ENCODE data around the gene MSH5. TPM values are rescaled to one million over a fixed set of nuclear protein-coding genes. Genes with fewer than 3 reads are reported as not detected.
A peak's percentile ranks its signal among the peaks of the same experiment; 100 is the strongest.
"Not testable (repeated sequence)": the region's sequence is repeated elsewhere in the genome, so short reads cannot be mapped to it uniquely, and the experiment has no call there.

Gene MSH5
- total RNA-seq, 1 donor from 2014 or later = 4.5 TPM

DNA sequence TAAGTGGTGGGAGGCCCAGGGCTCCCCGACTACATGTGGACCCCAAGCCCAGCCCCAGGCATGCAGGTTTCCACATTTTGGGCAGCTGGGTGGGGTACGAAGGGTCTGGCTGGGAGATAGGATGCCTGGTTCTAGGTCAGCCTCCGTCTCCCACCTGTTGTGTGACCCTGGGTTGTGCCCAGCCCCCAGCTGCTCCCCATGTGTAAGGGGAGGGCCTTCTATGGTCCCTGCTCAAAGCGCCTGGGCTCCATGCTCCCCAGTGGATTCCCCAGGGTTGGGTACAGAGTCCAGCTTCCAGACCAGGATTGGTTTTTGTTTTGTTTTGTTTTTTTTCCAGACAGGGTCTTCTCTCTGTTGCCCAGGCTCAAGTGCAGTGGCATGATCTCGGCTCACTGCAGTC lies 38.4 kb downstream of the MSH5 start:
- no peak for DNase-seq (ENCODE audit: low read depth in 2 of 2)

- DNase-seq (ENCODE audit: low read depth in 2 of 2) = no peak
Observed at GRCh38 chr6:31778999-31779885, 39.4 kb downstream of the MSH5 start.

DNA sequence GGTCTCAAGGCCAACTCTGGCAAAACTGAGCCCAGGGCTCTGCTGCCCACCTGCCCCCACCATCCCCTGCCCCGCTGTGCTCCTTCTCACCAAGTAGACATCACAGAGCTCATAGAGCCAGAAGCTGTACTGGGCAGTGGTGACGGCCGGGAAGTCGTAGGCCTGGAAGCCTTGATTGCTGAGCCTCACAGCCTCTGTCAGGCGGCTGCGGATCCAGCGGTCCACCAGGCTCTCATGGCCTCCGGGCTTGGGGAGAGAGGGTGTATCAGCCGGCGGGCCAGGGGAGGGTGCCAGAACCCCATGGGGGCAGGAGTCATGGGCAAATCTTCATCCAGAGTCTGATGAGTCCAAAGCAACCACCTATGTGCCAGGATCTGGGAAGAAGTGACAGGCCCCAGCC lies 40.1 kb downstream of the MSH5 start:
- DNase-seq (ENCODE audit: low read depth in 2 of 2) = no peak

- no peak for DNase-seq (ENCODE audit: low read depth in 2 of 2)
Observed at GRCh38 chr6:31780507-31781243, 40.9 kb downstream of the MSH5 start.

DNA sequence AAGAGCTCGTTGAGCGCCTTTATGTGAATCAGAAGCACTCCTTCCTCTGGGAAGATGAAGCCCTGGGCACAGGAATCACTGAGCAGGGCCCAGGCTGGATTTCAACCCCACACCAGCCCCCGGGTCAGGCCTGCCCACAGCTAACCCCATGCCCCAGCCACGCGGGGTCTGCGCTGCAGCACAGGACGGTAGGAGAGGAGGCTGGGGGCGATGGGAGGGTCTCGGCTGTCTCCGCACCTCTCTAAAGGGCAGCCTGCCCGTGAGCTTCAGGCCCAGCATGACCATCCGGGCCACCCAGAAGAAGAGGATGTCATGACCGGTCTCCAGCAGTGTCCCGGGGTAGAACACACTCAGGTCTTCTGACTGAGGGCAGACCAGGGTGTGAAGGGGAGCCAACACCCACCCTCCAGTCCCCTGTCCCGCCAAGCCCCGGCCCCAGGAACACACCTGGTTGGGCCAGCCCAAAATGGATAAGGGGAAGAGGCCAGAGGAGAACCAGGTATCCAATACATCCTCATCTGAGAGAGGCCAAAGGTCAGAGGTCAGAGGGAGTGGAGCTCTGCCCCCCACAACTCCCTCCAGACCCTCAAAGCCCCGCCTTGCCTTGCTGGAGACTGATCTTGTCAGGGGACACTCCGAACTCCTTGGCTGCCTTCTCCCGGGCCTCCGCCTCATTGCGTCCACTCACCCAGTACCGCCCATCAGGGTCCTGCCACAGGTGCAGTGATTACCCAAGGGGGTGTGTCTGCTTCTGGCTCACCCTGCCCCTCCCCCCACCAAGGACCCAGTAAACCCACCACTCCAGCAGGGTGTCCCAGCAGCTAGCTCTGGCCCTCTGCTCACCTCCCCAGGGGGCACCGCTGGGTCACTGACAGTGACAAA lies 41.7 kb downstream of the MSH5 start:
- DNase-seq (ENCODE audit: low read depth in 2 of 2) = no peak

DNA sequence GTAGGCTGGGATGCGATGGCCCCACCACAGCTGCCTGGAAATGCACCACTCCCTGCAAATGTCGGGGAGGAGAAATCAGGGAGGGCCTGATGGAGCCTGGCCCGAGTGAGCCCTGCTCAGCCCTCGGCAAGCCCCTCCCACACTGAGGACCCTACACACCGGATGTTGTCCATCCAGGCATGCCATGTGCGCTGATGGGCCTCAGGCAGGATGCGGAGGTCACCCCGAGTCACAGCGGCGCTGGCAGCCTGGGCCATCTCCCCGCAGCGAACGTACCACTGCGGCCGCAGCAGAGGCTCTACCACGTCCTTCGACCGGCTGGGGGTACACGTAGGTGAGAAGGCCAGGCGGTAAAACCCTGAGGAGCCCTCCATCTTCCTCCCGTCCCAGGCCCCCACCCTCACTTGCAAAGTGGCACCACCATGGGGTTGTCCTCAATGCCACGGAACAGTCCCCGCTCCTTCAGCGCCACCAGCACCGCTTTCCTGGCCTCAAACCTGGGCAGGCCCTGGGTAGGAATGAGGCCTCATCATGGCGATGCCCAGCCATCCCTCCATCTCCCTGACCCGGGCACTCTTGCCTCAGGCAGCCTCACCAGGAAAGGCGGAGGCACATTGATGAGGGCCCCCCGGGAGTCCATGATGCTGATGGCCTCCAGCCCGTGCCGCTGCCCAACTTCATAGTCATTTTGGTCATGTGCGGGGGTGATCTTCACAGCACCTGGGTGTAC lies 42.5 kb downstream of the MSH5 start:
- DNase-seq (ENCODE audit: low read depth in 2 of 2) = no peak

DNA sequence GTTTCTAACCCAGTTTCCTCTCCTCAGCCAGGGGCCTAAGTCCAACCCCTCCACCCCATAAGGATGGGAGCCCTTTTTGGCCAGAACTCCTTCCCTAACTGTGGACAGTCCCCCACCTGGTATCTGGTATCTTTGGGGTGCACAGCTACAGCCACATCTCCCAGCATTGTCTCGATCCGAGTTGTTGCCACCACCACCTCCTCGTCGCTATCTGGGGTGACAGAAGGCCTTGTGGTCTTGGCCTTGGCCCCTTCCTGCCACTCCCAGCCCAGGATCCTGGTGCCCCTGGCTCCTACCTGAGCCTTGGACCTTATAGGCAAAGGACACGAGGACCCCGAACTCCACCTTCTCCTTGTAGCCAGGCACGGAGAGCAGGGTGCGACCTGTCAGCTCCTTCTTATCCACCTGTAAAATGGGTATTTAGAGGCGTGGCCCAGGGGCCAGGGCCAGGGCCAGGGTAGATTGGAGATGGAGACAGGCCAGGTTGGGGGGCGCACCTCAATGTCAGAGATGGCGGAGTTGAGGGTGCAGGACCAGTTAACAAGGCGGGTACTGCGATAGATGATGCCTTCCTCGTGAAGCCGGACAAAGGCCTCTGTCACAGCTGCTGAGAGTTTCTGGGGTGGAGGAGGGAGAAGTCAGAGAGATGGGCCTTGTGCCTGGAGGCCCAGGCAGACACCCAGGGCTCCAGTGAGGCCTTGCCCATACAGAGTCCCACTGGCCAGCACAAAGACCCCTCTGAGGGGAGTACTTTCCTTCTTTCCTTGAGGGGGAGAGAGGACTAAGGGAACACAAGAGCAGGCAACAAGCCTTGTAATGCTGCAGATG lies 44.5 kb downstream of the MSH5 start:
- DNase-seq (ENCODE audit: low read depth in 2 of 2) = no peak

GRCh38 chr6:31785475-31785874 lies 45.7 kb downstream of the MSH5 start:
- no peak for DNase-seq (ENCODE audit: low read depth in 2 of 2)

DNA sequence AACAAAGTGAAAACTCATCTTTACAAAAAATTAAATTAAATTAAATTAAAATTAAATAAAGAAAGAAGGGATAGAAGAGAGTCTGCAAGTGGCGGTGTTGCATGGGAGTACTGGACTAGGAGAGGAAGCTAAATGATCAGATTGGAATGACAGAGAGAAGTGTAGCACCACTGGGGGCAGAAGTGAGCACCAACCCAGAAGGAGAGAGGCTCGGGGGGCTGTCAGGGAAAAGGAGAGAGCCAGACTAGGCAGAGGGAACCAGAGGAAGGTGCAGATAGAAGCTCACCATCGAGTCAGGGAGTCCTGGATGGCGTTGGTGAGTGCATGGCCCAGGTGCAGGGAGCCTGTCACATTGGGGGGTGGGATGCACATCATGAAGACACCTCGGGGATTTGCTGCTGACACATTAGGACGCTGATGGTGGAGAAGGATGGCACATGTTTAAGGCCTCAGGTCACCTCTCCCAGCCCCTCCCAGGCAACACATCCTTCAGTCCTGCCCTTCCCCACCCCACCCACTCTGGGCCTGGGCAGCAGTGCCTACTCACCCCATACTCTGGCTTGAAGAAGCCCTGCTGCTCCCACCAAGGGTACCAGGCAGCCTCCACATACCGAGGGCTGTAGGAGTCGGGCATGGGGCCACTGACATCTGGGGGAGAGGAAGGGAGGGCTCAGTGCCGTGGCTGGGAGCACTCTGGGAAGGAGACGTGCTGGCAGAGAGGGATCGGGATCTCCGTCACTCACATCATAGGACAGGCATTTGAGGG lies 51.7 kb downstream of the MSH5 start:
- peak in 1 of 2 donors; percentile 48 for DNase-seq (ENCODE audit: low read depth in 2 of 2)

DNA sequence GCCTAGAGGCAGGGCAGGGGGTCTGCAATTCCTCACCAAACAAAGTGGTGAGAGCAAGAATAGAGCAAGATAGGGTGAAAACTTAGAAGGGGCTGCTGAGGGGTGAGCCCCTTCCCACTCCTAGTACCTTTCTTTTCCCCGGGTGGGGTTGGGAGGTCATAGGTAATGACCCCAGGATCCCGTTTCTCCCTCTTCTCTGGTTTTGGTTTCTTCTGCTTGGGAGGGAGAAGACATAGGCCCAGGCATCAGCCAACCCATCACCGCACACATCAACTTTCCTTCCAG lies 52.2 kb downstream of the MSH5 start:
- no peak for DNase-seq (ENCODE audit: low read depth in 2 of 2)

- DNase-seq (ENCODE audit: low read depth in 2 of 2) = peak in 1 of 2 donors; percentile 68
Observed at GRCh38 chr6:31792761-31793171, 53.0 kb downstream of the MSH5 start.

DNA sequence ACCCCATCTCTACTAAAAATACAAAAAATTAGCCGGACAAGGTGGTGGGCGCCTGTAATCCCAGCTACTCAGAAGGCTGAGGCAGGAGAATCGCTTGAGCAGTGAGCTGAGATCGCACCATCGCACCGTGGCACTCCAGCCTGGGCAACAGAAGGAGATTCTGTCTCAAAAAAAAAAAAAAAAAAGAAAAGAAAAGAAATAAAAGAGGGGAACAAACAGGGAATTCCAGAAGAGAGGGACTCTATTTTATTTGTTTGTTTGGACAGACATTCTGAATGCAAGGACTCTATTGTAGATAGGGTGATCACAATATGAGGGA lies 54.1 kb downstream of the MSH5 start:
- not testable (repeated sequence) for DNase-seq (ENCODE audit: low read depth in 2 of 2)

DNA sequence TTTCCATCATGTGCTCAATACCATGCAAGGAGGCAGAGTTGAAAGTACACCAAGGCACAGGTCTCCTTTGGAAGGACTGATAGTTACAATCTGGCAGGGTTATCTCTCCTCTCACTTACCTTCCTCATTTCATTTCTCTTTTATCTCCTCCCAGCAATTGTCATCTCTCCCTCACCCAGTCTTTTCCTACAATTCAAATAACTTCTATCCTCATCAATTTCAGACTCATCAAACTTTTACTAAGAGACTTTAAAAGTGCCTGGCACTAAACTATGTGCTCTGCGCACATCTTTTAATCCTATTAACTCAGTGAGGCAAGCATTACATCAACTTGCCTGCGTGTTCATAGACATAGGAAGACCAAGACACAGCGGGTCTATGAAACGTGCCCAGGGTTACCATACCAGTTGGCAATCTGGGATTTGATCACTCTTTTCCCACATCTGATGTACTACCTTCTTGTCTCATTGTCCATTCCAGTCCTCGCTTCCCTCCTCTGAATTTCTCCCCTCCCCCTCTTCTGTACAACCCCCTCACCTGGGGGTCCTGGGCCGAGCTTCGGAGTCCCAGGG lies 54.6 kb downstream of the MSH5 start:
- DNase-seq (ENCODE audit: low read depth in 2 of 2) = peak in 1 of 2 donors; percentile 32

DNA sequence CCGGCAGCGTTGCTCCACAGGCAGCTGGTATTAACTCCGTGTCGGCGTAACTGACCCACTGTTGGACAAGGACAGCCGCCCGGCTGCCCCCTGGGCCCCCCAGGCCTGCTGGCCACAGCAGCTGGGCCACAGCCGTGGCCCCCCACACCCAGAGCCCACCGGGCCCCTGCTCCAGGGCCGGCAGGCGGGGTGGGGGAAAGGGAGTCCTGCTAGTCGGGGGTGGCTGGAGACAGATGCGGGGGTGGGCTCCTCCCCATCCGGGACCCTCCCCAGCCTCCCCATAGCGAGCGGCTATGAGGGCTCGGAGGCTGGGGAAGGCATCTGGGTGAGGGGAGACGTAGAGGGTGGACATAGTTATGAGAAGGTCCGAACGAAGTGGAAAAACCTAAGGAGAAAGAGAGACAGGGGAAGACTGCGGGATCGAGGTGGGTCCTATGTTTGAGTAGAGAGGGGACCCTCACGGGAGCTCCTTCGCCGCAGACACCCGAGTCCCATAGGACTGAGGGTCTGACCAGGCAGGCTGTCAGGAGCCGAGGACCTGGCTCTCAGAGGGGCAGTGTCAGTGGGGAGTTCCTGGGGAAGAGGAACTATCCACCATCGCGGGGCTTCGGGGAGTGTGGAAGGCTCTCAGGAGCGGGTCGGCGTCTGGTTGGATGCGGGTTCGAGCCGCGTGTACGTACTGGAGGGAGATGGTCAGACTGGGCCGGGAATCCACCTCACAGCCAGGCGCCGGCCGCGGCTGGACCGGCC lies 55.2 kb downstream of the MSH5 start:
- no peak for DNase-seq (ENCODE audit: low read depth in 2 of 2)

GRCh38 chr6:31795616-31796298 lies 56.0 kb downstream of the MSH5 start, which contains the start of gene VARS1:
TSS of gene VARS1 (minus strand) at chr6:31795752. CDS start at chr6:31795217, 535 bp downstream.
- DNase-seq (ENCODE audit: low read depth in 2 of 2) = peak; percentile 75 to 92

DNA sequence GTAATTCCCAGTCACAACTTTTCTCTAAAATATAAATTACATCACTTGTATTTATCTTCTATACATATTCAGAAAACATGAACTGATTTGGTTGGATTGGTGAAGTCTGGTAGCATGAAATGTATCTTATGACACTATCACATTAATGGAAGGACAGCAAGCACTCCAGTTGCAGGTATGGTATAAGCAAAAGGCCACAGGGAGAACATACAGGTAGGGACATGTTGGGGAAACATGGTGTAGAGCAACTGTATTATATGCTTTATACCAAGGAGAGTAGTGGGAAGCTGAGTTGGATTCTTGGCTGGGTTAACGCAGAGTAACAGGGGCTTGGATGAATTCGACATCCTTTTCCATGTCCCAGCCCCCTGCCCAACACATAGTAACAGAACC lies 57.2 kb downstream of the MSH5 start:
- DNase-seq (ENCODE audit: low read depth in 2 of 2) = no peak

- DNase-seq (ENCODE audit: low read depth in 2 of 2) = no peak
Observed at GRCh38 chr6:31797588-31797987, 57.8 kb downstream of the MSH5 start.

DNA sequence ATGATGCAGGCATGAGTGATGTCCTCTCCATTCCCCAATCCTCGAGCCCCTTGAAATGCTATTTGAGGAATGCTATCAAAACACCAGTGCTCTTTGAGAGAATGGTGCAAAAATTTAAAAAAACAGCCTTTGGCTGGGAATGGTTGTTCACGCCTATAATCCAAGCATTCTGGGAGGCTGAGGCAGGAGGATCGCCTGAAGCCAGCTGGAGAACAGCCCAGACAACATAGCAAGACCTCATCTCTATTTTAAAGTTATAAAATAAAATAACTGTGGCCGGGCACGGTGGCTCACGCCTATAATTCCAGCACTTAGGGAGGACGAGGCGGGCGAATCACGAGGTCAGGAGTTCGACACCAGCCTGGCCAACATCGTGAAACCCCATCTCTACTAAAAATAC lies 60.0 kb downstream of the MSH5 start:
- no peak for DNase-seq (ENCODE audit: low read depth in 2 of 2)
